Skeletal muscle cell (primary cell): ENCODE data around the gene CREB5.
"Not testable (repeated sequence)": the region's sequence is repeated elsewhere in the genome, so short reads cannot be mapped to it uniquely, and the experiment has no call there.

Source experiments
- DNase-seq: peaks from one replicate; pipeline ENCODE4 v3.0.0-alpha.2; 2010; ENCODE audit warnings: low read depth
- H3K4me3 ChIP-seq: 2 replicates; pipeline ENCODE4 v1.5.1; 2011; ENCODE audit warnings: low read depth, mild to moderate bottlenecking, control low read depth, low read length, moderate library complexity

CREB5 gene

DNA sequence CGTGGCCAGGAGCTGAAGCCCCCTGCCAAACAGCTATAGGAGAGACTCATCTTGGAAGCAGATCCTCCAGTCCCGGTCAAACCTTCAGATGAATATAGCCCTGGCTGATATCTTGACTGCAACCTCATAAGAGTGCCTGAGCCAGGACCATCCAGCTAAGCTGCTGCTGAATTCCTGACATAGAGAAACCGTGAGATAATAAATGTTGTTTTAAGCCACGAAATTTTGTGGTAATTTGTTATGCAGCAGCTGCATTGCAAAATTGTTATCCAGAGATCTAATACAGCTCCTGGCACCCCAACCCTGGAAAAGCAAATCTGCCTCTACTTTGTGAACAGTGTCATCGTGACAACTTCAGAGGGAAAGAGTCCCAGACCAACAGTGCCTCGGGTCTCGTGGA lies 119.9 kb downstream of the CREB5 start:
- no peak for DNase-seq
- H3K4me3 ChIP-seq, result no peak overlapping the region

GRCh38 chr7:28533267-28533666 lies 120.9 kb downstream of the CREB5 start:
- H3K4me3 ChIP-seq, result no peak overlapping the region
- DNase-seq, result no peak

DNA sequence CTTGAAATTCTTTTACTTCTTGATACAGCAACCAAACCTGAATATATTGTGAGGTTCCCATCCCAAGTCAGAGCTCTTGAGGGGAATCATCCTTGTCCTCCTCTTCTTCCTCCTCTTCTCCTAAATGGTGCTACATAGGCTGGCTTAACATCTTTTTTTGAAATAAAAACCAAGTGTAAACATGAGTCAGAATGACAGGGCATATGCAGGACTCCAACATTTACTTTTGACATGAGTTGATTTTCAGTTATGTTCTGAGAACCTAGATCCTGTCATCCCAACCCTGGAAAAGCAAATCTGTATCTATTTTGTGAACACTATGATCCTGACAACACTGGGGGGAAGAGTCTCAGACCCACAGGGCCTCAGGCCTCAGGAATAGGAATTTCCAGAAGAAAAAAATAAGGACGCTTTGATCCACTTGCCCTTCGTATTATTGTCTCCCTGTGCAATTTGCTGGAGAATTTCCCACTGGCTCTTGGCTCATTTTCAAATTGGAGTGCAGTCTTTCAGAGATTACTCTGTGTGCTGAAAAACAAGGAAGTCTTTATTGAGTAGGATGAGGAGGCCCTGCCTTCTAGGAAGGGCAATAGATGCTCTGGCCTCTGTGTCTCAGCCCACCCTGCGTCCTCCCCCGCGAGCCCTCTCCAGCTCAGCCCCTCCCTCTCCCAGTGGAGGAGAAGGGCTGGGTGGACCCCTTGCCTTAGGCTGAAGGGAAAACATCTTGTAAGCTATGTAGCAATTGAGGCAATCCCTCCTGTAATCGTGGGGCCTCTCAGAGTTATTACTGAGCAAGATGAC lies 121.6 kb downstream of the CREB5 start:
- no peak overlapping the region for H3K4me3 ChIP-seq
- peak; percentile 23 for DNase-seq

- peak; percentile 44 for DNase-seq
- H3K4me3 ChIP-seq, result no peak overlapping the region
These were observed 123.9 kb downstream of the CREB5 start for GRCh38 chr7:28536259-28536658.

- no peak overlapping the region for H3K4me3 ChIP-seq
- no peak for DNase-seq
These were observed 127.1 kb downstream of the CREB5 start for GRCh38 chr7:28539289-28539981.

DNA sequence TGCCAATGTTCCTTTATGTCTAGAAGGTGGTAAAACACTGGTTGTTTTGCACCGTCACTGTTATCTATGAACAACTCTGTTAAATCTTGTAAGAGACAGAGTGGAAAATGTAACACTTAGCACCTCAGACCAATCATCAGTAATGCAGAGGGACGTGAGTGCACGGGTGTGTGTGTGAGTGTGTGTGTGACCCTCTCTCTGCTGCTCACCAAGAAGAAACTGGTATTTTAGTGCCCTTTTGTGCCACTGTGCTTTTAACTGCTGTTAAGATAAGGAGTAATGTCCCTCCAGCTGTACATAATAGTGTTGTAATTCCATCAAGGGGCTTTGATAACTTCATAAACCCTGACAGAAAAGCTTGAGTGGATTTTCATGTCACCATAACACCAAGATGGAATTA lies 130.1 kb downstream of the CREB5 start:
- no peak for DNase-seq
- H3K4me3 ChIP-seq, result no peak overlapping the region

DNA sequence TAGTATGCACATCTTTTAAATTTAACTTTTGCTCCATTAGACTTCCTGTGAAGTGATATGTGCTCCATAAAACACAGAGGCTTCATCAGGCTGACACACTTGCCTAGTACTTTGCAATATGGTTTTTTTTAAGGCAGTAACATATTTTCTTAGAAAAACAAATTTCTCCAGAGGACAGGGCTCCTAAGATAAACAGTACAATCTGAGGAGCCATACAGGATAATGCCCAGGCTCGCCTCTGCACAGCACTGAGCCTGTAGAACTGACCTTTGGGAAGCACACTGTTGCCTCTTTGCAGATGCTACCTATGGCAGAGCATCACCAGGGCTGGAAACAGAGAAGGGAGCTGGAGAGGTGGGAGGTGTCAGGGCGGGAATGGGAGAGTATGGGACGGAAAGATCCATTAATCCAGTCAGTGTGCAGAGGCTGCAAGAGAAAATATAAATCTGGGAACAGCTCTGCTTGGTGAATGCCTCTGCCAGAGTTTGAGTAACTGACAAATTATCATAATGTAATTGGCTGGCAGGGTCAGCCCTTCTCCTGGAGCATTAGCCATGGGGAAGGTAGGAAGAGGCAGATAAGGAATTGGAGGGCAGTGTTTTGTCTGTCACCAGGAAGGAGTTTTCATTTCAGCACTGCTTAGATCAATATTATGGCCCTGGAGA lies 132.3 kb downstream of the CREB5 start:
- no peak for DNase-seq
- no peak overlapping the region for H3K4me3 ChIP-seq

- no peak overlapping the region for H3K4me3 ChIP-seq
- no peak for DNase-seq
These were observed 133.7 kb downstream of the CREB5 start for GRCh38 chr7:28546067-28546466.

- H3K4me3 ChIP-seq, result no peak overlapping the region
- DNase-seq, result no peak
These were observed 134.8 kb downstream of the CREB5 start for GRCh38 chr7:28547115-28547514.

DNA sequence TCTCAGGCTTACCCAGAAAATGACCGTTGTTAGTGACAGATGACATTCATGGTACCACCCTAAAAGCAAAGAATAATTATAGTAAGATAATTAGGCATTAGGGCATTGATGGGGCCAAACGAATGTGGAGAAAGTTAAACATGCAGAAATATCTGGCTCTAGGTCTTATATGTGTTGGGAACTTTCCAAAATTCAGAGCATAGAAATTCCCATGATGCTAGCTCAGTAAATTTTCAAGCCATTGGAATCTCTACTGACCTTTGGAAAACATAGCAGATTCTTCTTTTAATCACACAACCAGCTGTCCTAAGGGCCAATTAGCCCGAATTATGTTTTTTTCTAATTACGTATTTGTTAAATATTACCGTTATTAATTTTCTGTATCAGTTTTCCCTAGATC lies 136.1 kb downstream of the CREB5 start:
- no peak for DNase-seq

DNA sequence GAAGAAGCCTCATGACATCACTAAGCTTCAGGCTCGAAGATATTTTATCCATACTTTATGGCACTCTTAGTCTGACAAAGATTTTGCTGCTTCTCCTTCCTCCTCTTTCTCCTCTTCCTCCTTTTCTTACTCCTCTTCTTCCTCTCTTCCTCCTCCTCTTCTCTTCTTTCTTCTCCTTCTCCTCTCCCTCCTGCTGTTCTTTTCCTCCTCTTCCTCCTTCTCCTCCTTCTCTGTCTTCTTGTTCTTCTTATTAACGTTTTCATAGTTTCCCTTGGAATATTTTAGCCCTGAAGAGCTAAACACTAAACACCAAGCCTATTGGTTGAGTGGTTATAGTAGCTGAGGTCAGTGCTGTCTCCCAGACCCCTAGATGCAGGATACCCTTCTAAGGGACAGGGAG lies 137.7 kb downstream of the CREB5 start:
- H3K4me3 ChIP-seq, result no peak overlapping the region
- no peak for DNase-seq

More for the DNA sequence above, 136.1 kb downstream of the CREB5 start:
- H3K4me3 ChIP-seq, result no peak overlapping the region

DNA sequence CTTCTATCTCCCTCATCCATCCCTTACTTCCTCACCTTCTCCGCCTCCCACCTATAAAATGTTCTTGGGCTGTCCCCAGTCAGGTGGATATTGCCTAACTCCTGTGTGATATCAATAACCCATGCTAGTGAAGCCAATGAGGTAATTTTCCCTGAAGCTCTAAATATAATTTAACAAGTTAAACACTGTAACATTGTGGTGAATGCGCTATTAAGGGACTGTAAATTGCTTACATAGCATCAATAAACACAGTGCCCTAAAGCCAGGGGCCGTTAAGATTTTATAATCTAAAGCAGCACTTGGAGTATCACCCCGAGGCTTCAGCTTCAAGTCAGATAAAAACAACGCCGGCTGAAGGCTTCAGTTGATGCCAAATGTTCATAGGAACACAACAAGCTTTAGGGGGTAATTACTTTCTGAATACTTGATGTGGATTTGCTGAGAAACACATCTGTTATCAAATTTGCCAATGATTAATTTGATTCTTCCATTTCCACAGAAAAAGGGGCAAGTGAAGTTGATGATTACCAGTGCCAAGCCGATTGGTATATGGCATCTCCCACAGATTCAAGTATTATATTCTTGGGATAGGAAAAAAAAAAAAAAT lies 138.4 kb downstream of the CREB5 start:
- no peak for DNase-seq
- no peak overlapping the region for H3K4me3 ChIP-seq

GRCh38 chr7:28551331-28551730 lies 139.0 kb downstream of the CREB5 start:
- no peak for DNase-seq
- no peak overlapping the region for H3K4me3 ChIP-seq

- DNase-seq, H3K4me3 ChIP-seq: not testable (repeated sequence)
These were observed 139.4 kb downstream of the CREB5 start for GRCh38 chr7:28551766-28552165.

DNA sequence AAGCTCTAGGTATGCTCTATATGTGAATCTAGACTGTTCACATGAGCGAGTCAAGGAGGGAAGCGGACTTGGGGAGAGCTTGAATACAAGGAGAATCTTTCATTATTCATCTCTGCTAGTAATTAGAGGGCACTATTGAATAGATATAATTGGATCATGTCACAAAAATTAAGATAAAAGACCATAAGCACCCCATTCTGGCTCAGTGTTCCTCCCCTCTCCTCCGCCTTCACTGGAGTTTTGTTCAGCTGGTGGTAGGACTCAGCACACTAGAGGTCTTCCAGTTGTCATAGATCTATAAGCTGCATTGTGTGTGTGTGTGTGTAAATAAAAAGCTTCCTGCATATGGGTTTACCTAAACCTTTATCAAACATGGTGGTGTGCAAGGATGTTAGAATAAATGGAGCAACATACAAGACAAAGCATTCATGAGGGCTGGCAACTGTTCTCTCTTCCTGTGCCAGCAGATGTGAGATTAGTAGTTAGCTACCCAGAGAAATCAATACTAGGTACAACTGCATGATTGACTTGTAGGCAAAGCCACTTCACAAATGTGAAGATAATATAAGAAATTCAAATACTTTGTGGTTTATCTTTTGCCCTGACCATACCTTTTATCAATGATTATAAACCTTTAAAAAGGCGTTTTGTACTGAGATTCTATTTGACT lies 142.6 kb downstream of the CREB5 start:
- H3K4me3 ChIP-seq, result no peak overlapping the region
- no peak for DNase-seq

DNA sequence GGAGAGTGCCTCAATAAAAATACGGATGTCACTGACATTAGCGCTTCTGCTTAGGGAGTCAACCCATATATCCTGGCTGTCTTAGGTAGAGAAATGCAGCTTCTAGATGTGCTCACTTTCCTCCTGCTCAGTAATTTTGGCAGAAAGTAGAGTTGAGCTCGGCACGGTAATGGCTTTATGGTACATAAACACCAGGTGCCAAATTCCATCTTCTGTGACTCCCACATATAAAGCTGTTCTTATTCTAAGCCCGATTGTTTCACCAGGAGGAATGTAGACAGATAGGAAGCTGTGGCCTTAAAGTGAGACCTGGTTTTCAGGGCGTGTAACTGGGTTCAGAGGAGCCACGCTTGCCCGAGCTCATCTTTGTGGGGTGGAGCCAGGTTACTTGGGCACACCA lies 143.7 kb downstream of the CREB5 start:
- H3K4me3 ChIP-seq, result no peak overlapping the region
- no peak for DNase-seq

DNA sequence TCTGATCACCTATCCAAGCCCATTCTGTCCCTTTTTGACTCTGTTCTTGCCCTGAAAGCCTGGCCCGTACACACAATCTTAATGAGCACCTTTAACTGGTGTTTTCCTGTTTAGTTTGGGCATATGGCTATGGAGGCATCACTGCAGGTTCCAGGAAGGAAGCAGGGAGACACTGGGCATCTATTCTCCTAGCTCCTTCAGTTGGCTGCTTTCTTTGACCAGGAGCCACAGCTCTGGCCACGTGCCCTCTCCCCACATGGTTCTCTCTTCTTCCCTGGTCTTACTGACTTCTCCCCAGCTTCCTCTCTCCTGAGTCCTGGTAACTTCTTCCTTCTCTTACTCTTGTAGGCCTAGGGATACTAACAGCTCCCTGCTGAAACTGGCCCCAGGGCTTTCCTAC lies 144.4 kb downstream of the CREB5 start:
- no peak for DNase-seq
- H3K4me3 ChIP-seq, result no peak overlapping the region

GRCh38 chr7:28558236-28558635 lies 145.9 kb downstream of the CREB5 start:
- no peak overlapping the region for H3K4me3 ChIP-seq
- no peak for DNase-seq

DNA sequence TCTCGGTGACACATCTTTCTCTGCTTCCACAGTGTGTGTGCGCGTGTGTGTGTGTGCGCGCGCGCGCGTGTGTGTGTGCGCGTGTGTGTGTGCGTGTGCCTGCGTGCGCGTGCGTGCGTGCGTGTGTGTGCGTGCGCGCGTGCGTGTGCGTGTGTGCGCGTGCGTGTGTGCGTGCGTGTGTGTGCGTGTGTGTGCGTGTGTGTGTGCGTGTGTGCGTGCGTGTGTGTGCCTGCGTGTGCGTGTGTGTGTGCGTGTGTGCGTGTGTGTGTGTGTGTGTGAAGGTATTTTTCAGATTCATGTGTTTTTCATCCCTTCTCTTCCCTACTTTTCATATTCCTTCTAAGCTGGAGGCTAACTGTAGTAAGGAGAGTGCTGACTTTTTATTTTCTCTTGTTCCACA lies 148.4 kb downstream of the CREB5 start:
- no peak for DNase-seq
- H3K4me3 ChIP-seq, result no peak overlapping the region

DNA sequence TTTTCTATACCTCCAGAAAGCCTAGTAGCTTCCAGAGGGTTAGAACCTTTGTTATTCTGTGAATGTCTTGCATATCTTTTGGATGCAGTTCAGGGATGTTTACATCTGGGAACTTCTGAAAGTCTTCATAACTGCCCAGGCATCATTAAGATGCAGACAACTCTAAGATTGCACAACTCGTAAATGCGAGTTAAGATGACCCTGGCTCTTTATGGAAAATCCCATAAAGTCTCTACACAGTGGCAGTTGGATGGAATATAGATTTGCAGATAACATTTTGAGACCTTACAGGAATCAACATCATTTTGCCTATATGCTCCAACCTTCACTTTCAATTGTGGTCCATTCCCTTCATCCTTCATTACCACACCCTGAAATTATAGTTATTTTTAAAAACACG lies 151.7 kb downstream of the CREB5 start:
- no peak overlapping the region for H3K4me3 ChIP-seq
- DNase-seq, result no peak
